Hepatocyte (in vitro differentiated cells): Measurements from ENCODE around the gene TUFM.

Source experiments
- EZH2 ChIP-seq: fragments of 200-600 bp; sonication (generic); IDR thresholded peaks from 2 replicates; pipeline ENCODE4 v1.6.1; 2016; ENCODE audit warnings: antibody characterized with exemption, mild to moderate bottlenecking, borderline replicate concordance
- EZH2phosphoT487 ChIP-seq: fragments of 200-600 bp; sonication (generic); IDR thresholded peaks from one replicate; pipeline ENCODE4 v1.6.1; 2018; ENCODE audit warnings: antibody characterized with exemption, mild to moderate bottlenecking, low read depth, moderate library complexity; ENCODE audit not compliant: unreplicated experiment, severe bottlenecking
- TF ChIP-seq, protein P1 (sequence below): fragments of 200-600 bp; sonication (generic); IDR thresholded peaks from 2 replicates; pipeline ENCODE4 v1.5.1; 2016; ENCODE audit warnings: antibody characterized with exemption, mild to moderate bottlenecking; ENCODE audit not compliant: poor library complexity

GRCh38 chr16:28846080-28846932 lies at the start of gene TUFM:
- TF ChIP-seq, protein P1, sequence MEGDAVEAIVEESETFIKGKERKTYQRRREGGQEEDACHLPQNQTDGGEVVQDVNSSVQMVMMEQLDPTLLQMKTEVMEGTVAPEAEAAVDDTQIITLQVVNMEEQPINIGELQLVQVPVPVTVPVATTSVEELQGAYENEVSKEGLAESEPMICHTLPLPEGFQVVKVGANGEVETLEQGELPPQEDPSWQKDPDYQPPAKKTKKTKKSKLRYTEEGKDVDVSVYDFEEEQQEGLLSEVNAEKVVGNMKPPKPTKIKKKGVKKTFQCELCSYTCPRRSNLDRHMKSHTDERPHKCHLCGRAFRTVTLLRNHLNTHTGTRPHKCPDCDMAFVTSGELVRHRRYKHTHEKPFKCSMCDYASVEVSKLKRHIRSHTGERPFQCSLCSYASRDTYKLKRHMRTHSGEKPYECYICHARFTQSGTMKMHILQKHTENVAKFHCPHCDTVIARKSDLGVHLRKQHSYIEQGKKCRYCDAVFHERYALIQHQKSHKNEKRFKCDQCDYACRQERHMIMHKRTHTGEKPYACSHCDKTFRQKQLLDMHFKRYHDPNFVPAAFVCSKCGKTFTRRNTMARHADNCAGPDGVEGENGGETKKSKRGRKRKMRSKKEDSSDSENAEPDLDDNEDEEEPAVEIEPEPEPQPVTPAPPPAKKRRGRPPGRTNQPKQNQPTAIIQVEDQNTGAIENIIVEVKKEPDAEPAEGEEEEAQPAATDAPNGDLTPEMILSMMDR: peak; percentile 60
- TF ChIP-seq EZH2 (no peak), EZH2phosphoT487 (no peak)
